HepG2 (cell line): Measurements from ENCODE around the gene PTPRM. TPM values are rescaled to one million over a fixed set of nuclear protein-coding genes. Genes with fewer than 3 reads are reported as not detected.
"Not testable (repeated sequence)": the region's sequence is repeated elsewhere in the genome, so short reads cannot be mapped to it uniquely, and the experiment has no call there.

ENCODE experiments used
- ATAC-seq: fragments of 200-7000 bp; cut with Tn5 transposase; 3 replicates; pipeline ENCODE4 v1.9.1; 2020; ENCODE audit warnings: mild to moderate bottlenecking, moderate library complexity
- BruUV-seq: library from RNA; stranded (reverse); fragments of 400-500 nt; replicated peaks from 2 replicates; lab custom pipeline; 2021; lab: Mats Ljungman, UMichigan
- CTCF ChIA-PET: fragments of 300-600 bp; formaldehyde crosslinking; extraction: SDS; loops from one replicate; lab custom pipeline; 2021; ENCODE audit warnings: low total read pairs, inconsistent platforms, low intra/inter-chr PET ratio; lab: Yijun Ruan, JAX
- POLR2A ChIA-PET: fragments of 350-600 bp; sonication (Branson Sonifier 250); formaldehyde crosslinking; loops from one replicate; lab custom pipeline; 2020; ENCODE audit warnings: antibody characterized with exemption, inconsistent platforms; lab: Yijun Ruan, JAX
- DNase-seq: peaks from one replicate; pipeline ENCODE4 v3.0.0-alpha.2; 2015; ENCODE audit warnings: low spot score
- FAIRE-seq: peaks from 3 replicates; lab custom pipeline; 2011; peaks lifted over from hg19 to GRCh38; lab: Jason Lieb, UNC
- H2AFZ ChIP-seq: one replicate; pipeline ENCODE4 v1.6.1; 2011; ENCODE audit warnings: low read length, inconsistent platforms
- H3K27ac ChIP-seq: fragments of 300-600 bp; 3 replicates; pipeline ENCODE4 v1.8.0; 2011; ENCODE audit warnings: mixed run types, mild to moderate bottlenecking, mixed read lengths, low read length, inconsistent platforms; ENCODE audit not compliant: insufficient read depth; ENCODE audit errors: extremely low read length
- H3K27me3 ChIP-seq, 2 experiments: fragments of 200-600 bp in 1 of 2; 2 replicates in 1 of 2; 3 replicates in 1 of 2; pipeline versions ENCODE4 v1.6.0 to v1.8.0; 2011; ENCODE audit warnings: low read length in 2 of 2, mild to moderate bottlenecking in 2 of 2, moderate library complexity in 2 of 2, inconsistent platforms in 1 of 2; ENCODE audit not compliant: insufficient read depth in 2 of 2, control insufficient read depth in 1 of 2
- H3K36me3 ChIP-seq, 2 experiments: fragments of 200-600 bp in 1 of 2; replicated peaks in 1 of 2; 2 replicates in 1 of 2; 3 replicates in 1 of 2; pipeline versions ENCODE4 v1.5.1 to v1.8.0; 2011; ENCODE audit warnings: low read length in 2 of 2, inconsistent platforms in 1 of 2; ENCODE audit not compliant: insufficient read depth in 2 of 2, control insufficient read depth in 1 of 2
- H3K4me1 ChIP-seq: 2 replicates; pipeline ENCODE4 v1.5.1; 2012; ENCODE audit warnings: low read length, inconsistent platforms; ENCODE audit not compliant: insufficient read depth
- H3K4me2 ChIP-seq: 2 replicates; pipeline ENCODE4 v1.6.0; 2011; ENCODE audit warnings: low read depth, low read length, inconsistent platforms
- H3K4me3 ChIP-seq, 3 experiments: fragments of 200-600 bp in 1 of 3; sonication (generic), shearing (Covaris generic) in 1 of 3; replicated peaks in 1 of 3; 2 replicates each; pipeline ENCODE4 v1.5.1; 2011 to 2016; ENCODE audit warnings: low read length in 3 of 3, inconsistent platforms in 2 of 3, low read depth in 2 of 3, mild to moderate bottlenecking in 2 of 3, control low read depth in 1 of 3, mixed read lengths in 1 of 3; ENCODE audit not compliant: insufficient read depth in 1 of 3
- H3K79me2 ChIP-seq: one replicate; pipeline ENCODE4 v1.6.1; 2011; ENCODE audit warnings: low read length, inconsistent platforms; ENCODE audit not compliant: insufficient read depth
- H3K9ac ChIP-seq: 2 replicates; pipeline ENCODE4 v1.6.0; 2011; ENCODE audit warnings: mild to moderate bottlenecking, low read depth, low read length, inconsistent platforms; ENCODE audit not compliant: insufficient read depth
- H3K9me3 ChIP-seq: 2 replicates; pipeline ENCODE4 v1.5.1; 2012; ENCODE audit warnings: mild to moderate bottlenecking, low read length
- H4K20me1 ChIP-seq: 2 replicates; pipeline ENCODE4 v1.6.0; 2011; ENCODE audit warnings: inconsistent platforms, mild to moderate bottlenecking, low read length, moderate library complexity; ENCODE audit not compliant: insufficient read depth
- BCL6 ChIP-seq: IDR thresholded peaks from 2 replicates; pipeline ENCODE4 v1.6.1; 2016; ENCODE audit warnings: missing genetic modification reagents, missing compliant biosample characterization
- FOXP1 ChIP-seq, 2 experiments: fragments of 450-650 bp in 1 of 2; IDR thresholded peaks; 2 replicates each; pipeline ENCODE4 v1.6.1; 2017 to 2018; ENCODE audit warnings: antibody characterized with exemption in 1 of 2
- NFIC ChIP-seq: IDR thresholded peaks from 2 replicates; pipeline ENCODE4 v1.6.1; 2012; ENCODE audit warnings: mild to moderate bottlenecking, low read length, inconsistent platforms
- ZNF331 ChIP-seq: sonication (generic); formaldehyde crosslinking; IDR thresholded peaks from 2 replicates; pipeline ENCODE4 v1.4.0; 2020; ENCODE audit warnings: missing genetic modification reagents
- ZNF382 ChIP-seq: sonication (generic); formaldehyde crosslinking; IDR thresholded peaks from 2 replicates; pipeline ENCODE4 v1.5.0; 2020; ENCODE audit warnings: missing genetic modification reagents, mild to moderate bottlenecking, borderline replicate concordance
- WGBS: methylation state at CpG from one replicate; pipeline ENCODE4 v1.1.6; 2017; ENCODE audit warnings: low lambda C conversion rate; 5-methylcytosine and 5-hydroxymethylcytosine counted together
- in situ Hi-C: cut with HindIII; loops from 2 replicates; pipeline ENCODE4 v1.10.0; 2017; ENCODE audit warnings: low pct_unique_long_range_greater_than_20kb; ENCODE audit not compliant: extremely low pct_ligation_motif_present
- intact Hi-C: fragments of 100-400 bp; cut with micrococcal nuclease; formaldehyde crosslinking; loops from one replicate; pipeline ENCODE4 v1.10.0; 2022; ENCODE audit not compliant: unreplicated experiment
- polyA plus RNA-seq, 8 experiments: library from polyadenylated mRNA; depleted of rRNA in 3 of 8; stranded (reverse) in 7 of 8; unstranded in 1 of 8; fragments of >200 nt; fragmentation: Illumina TruSeq in 4 of 8; extraction: Trizol in 4 of 8; gene quantifications; 2 replicates each; pipeline versions ENCODE4 v1.2.1 to v1.2.3, GENCODE V29; 2011 to 2016; ENCODE audit warnings: low read depth in 4 of 8, missing spikeins in 1 of 8, mixed read lengths in 1 of 8; ENCODE audit not compliant: insufficient read depth in 1 of 8
- total RNA-seq, 5 experiments: library from RNA; depleted of rRNA; stranded (reverse); fragments of >200 nt; fragmentation: Illumina TruSeq; extraction: Trizol; gene quantifications; 2 replicates each; pipeline ENCODE4 v1.2.3, GENCODE V29; 2016; ENCODE audit warnings: low read depth in 1 of 5

The PTPRM gene
- total and polyA plus RNA-seq, 2 of the 13 experiments (the other 11 are each of a cell fraction or from before 2014, with no cell fraction given) = 12.6 to 108 TPM

- 100% methylated on average over 1 of the region's 1 CpG for WGBS
- no peak for FAIRE-seq
- no peaks in the 10 kb centered on the region for H3K79me2 ChIP-seq
- H3K36me3 ChIP-seq = peaks cover 4 to 8% of the 10 kb centered on the region in 2 experiments; a peak in 3 of 5 replicates
- H3K4me3 ChIP-seq = no peak overlapping the region
- H3K27ac ChIP-seq = no peak overlapping the region
- H2AFZ ChIP-seq = no peak overlapping the region
- POLR2A ChIA-PET = no interaction called here
- BruUV-seq = no TSS peak
- TF ChIP-seq ZNF382 (CRISPR knock-in tag) (no peak), ZNF331 (CRISPR knock-in tag) (no peak), NFIC (no peak), BCL6 (CRISPR knock-in tag) (no peak), FOXP1 (IDR thresholded peaks at IDR 0.05) (no peak), FOXP1 (CRISPR knock-in tag; IDR thresholded peaks at IDR 0.05) (no peak)
- H4K20me1 ChIP-seq = no peaks in the 10 kb centered on the region
- CTCF ChIA-PET = no interaction called here
- no peak overlapping the region for H3K9ac ChIP-seq
- H3K27me3 ChIP-seq = no peaks in the 10 kb centered on the region
- intact Hi-C loops = no loop called here
- no peaks in the 10 kb centered on the region for H3K4me1 ChIP-seq
- H3K9me3 ChIP-seq = no peaks in the 10 kb centered on the region
- in situ Hi-C loops = no loop called here
- no peak overlapping the region for H3K4me2 ChIP-seq
- DNase-seq = no peak
- ATAC-seq = no peak
Observed at GRCh38 chr18:7958897-7959146, 391.7 kb downstream of the PTPRM start.

- H3K27me3 ChIP-seq, DNase-seq, H3K9me3 ChIP-seq, H3K27ac ChIP-seq, CTCF ChIA-PET, BruUV-seq, in situ Hi-C loops, FAIRE-seq, ATAC-seq, H3K36me3 ChIP-seq, H2AFZ ChIP-seq, H3K4me1 ChIP-seq, H3K4me2 ChIP-seq, POLR2A ChIA-PET, H3K4me3 ChIP-seq, H4K20me1 ChIP-seq, H3K9ac ChIP-seq, H3K79me2 ChIP-seq, intact Hi-C loops: not testable (repeated sequence)
- WGBS = no CpG with 5 or more reads among the region's 18 CpGs
Observed at GRCh38 chr18:7966682-7967081, 399.6 kb downstream of the PTPRM start.
